ENCODE results near the gene VWA5B1. TPM values are rescaled to one million over a fixed set of nuclear protein-coding genes. Genes with fewer than 3 reads are reported as not detected.

Gene VWA5B1
- total and polyA plus RNA-seq, 2 donors (not counting 3 experiments of a cell fraction or from before 2014, with no cell fraction given) = not detected

- no peak overlapping the region for H3K4me3 ChIP-seq (replicated peaks in 1 of 3; ENCODE audit: insufficient read depth in 1 of 3, low read depth in 1 of 3, low read length in 3 of 3)
- no peaks in the 10 kb centered on the region for H3K36me3 ChIP-seq (ENCODE audit: control insufficient read depth in 2 of 2, extremely low read depth in 1 of 2, insufficient read depth in 2 of 2, low read length in 2 of 2)
- H3K9me3 ChIP-seq (replicated peaks; ENCODE audit: control insufficient read depth, insufficient read depth, low read length) = no peaks in the 10 kb centered on the region
- no TSS peak for BruUV-seq (replicated peaks)
- no peak for DNase-seq (ENCODE audit: low read depth, low spot score)
- no peak overlapping the region for H2AFZ ChIP-seq (ENCODE audit: low read depth, low read length)
- dilution Hi-C loops (cut with MboI; ENCODE audit: extremely low pct_ligation_motif_present, low sequenced_read_pairs) = no loop called here
- ChIA-PET POLR2A (no interaction called here), CTCF (interaction anchor here (1.2 kb wide), 1 partner anchor 128 kb away, joined by 3 read pairs; no protein-coding TSS in a partner anchor)
- no peaks in the 10 kb centered on the region for H3K79me2 ChIP-seq (ENCODE audit: control insufficient read depth, insufficient read depth, low read length)
- no peaks in the 10 kb centered on the region for H3K4me1 ChIP-seq (ENCODE audit: control insufficient read depth, extremely low read depth, insufficient read depth, low read length)
- TF ChIP-seq EZH2 (IDR thresholded peaks at IDR 0.05; ENCODE audit: borderline replicate concordance, low read depth, low read length, severe bottlenecking) (no peak), FOS (IDR thresholded peaks at IDR 0.05; ENCODE audit: borderline replicate concordance, insufficient read depth, low read length) (no peak), JUN (IDR thresholded peaks at IDR 0.05; ENCODE audit: borderline replicate concordance, insufficient read depth, insufficient read length, low read depth) (no peak), CTCF (IDR thresholded peaks at IDR 0.05; ENCODE audit: extremely low read depth in 1 of 2, insufficient read depth in 1 of 2, low read depth in 1 of 2, low read length in 2 of 2) (no peak), GATA2 (IDR thresholded peaks at IDR 0.05; ENCODE audit: insufficient read depth, insufficient read length, low read depth, low read length) (no peak), MYC (IDR thresholded peaks at IDR 0.05; ENCODE audit: low read depth, low read length) (no peak), POLR2AphosphoS5 (IDR thresholded peaks at IDR 0.05; ENCODE audit: insufficient read depth, low read depth, low read length) (no peak), POLR2A (IDR thresholded peaks at IDR 0.05; ENCODE audit: low read depth, low read length) (no peak)
- TF ChIP-seq, protein P1, sequence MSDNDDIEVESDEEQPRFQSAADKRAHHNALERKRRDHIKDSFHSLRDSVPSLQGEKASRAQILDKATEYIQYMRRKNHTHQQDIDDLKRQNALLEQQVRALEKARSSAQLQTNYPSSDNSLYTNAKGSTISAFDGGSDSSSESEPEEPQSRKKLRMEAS (IDR thresholded peaks at IDR 0.05; ENCODE audit: insufficient read depth, insufficient read length) = no peak
- intact Hi-C loops (cut with micrococcal nuclease) = no loop called here
- no peak for FAIRE-seq
- no peaks in the 10 kb centered on the region for H4K20me1 ChIP-seq (replicated peaks; ENCODE audit: control insufficient read depth, extremely low read depth, insufficient read depth, low read length)
- H3K9me1 ChIP-seq (replicated peaks; ENCODE audit: control insufficient read depth, extremely low read depth, insufficient read depth, low read length) = no peaks in the 10 kb centered on the region
- no peak overlapping the region for H3K9ac ChIP-seq (replicated peaks; ENCODE audit: extremely low read depth, insufficient read depth, low read length)
- H3K4me2 ChIP-seq (ENCODE audit: insufficient read depth, low read length) = no peak overlapping the region
- peaks cover 1 to 7% of the 10 kb centered on the region in 2 experiments for H3K27me3 ChIP-seq (ENCODE audit: control insufficient read depth in 2 of 2, insufficient read depth in 2 of 2, low read length in 2 of 2)
- H3K27ac ChIP-seq (ENCODE audit: insufficient read depth, low read depth, low read length) = no peak overlapping the region
Observed at GRCh38 chr1:20323613-20323920, 32.9 kb downstream of the VWA5B1 start.
